ENCODE measurements around the gene FNDC3B. TPM values are rescaled to one million over a fixed set of nuclear protein-coding genes. Genes with fewer than 3 reads are reported as not detected.

FNDC3B gene
- total and polyA plus RNA-seq, 12 donors: 9.7 to 118 (median 85.0) TPM

- TF ChIP-seq, protein P1, sequence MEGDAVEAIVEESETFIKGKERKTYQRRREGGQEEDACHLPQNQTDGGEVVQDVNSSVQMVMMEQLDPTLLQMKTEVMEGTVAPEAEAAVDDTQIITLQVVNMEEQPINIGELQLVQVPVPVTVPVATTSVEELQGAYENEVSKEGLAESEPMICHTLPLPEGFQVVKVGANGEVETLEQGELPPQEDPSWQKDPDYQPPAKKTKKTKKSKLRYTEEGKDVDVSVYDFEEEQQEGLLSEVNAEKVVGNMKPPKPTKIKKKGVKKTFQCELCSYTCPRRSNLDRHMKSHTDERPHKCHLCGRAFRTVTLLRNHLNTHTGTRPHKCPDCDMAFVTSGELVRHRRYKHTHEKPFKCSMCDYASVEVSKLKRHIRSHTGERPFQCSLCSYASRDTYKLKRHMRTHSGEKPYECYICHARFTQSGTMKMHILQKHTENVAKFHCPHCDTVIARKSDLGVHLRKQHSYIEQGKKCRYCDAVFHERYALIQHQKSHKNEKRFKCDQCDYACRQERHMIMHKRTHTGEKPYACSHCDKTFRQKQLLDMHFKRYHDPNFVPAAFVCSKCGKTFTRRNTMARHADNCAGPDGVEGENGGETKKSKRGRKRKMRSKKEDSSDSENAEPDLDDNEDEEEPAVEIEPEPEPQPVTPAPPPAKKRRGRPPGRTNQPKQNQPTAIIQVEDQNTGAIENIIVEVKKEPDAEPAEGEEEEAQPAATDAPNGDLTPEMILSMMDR (IDR thresholded peaks at IDR 0.05): no peak
- Histone ChIP-seq H3K9me3 (no peaks in the 10 kb centered on the region), H3K4me3 (no peak overlapping the region), H3K4me1 (peaks cover 10 to 87% (median 62%) of the 10 kb centered on the region in 9 donors), H3K36me3 (peaks cover 0 to 83% (median 0%) of the 10 kb centered on the region in 9 donors), H3K27ac (peak overlapping the region; percentile 44 to 84 (median 68)), H3K27me3 (no peaks in the 10 kb centered on the region)
- ATAC-seq (peak in 7 of 8 donors; percentile 47 to 84 (median 67)), DNase-seq (no peak)
- intact Hi-C loops (cut with DNase I): loop anchor here in 4 of 10 donors (2.0 to 10.0 kb wide), 5 partner anchors 46 to 246 kb away; no protein-coding TSS in a partner anchor
- 32 to 52% methylated on average over 3 of the region's 3 CpGs for WGBS, 2 donors
Observed at GRCh38 chr3:172286548-172287148, 247.3 kb downstream of the FNDC3B start.

GRCh38 chr3:172287937-172288477, 248.6 kb downstream of the FNDC3B start:
- no peaks in the 10 kb centered on the region for H3K27me3 ChIP-seq
- DNase-seq (no peak), ATAC-seq (peak in 6 of 8 donors; percentile 28 to 92 (median 65))
- H3K4me1 ChIP-seq: peaks cover 12 to 89% (median 70%) of the 10 kb centered on the region in 9 donors
- intact Hi-C loops (cut with DNase I): loop anchor here in 4 of 10 donors (2.0 to 10.0 kb wide), 5 partner anchors 44 to 247 kb away; no protein-coding TSS in a partner anchor
- TF ChIP-seq, protein P1 (IDR thresholded peaks at IDR 0.05): no peak
- H3K4me3 ChIP-seq: no peak overlapping the region
- H3K27ac ChIP-seq: peak overlapping the region; percentile 44 to 84 (median 68)
- H3K9me3 ChIP-seq: no peaks in the 10 kb centered on the region
- WGBS, 2 donors: 58 to 62% methylated on average over 4 of the region's 4 CpGs
- peaks cover 0 to 87% (median 0%) of the 10 kb centered on the region in 9 donors for H3K36me3 ChIP-seq

DNA sequence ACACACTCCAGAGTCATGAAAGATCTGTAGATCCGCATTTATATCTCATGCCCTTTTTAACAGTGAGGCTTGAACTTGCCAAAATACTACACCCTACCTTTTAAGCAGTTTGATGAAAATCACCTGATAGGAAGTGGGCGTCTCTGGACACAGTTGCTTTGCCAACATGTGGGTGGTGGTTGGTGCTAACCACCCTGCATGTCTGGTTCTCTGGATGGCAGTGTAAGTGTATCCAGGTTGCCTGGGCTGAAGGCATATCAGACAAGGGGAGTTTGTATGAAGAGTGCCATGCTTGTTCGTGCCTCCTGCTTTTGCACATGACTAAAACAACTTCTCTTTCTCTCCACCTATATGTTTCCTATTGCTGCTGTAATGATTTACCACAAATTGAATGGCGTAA, 249.3 kb downstream of the FNDC3B start:
- intact Hi-C loops (cut with DNase I): loop anchor here in 4 of 10 donors (5.0 to 10.0 kb wide), 4 partner anchors 44 to 244 kb away; no protein-coding TSS in a partner anchor
- WGBS, 2 donors: 70 to 76% methylated on average over 4 of the region's 4 CpGs
- no peak overlapping the region for H3K4me3 ChIP-seq
- H3K4me1 ChIP-seq: peaks cover 14 to 90% (median 65%) of the 10 kb centered on the region in 9 donors
- H3K9me3 ChIP-seq: peaks cover 0 to 2% (median 0%) of the 10 kb centered on the region in 11 donors
- H3K36me3 ChIP-seq: peaks cover 0 to 92% (median 0%) of the 10 kb centered on the region in 9 donors
- ATAC-seq (no peak), DNase-seq (no peak)
- no peaks in the 10 kb centered on the region for H3K27me3 ChIP-seq
- peak overlapping the region; percentile 40 to 84 (median 68) for H3K27ac ChIP-seq
- TF ChIP-seq, protein P1 (IDR thresholded peaks at IDR 0.05): no peak

GRCh38 chr3:172289583-172289982, 250.2 kb downstream of the FNDC3B start:
- H3K36me3 ChIP-seq: peaks cover 0 to 97% (median 5%) of the 10 kb centered on the region in 9 donors

More at GRCh38 chr3:172289583-172289982, 250.2 kb downstream of the FNDC3B start:
- no peaks in the 10 kb centered on the region for H3K27me3 ChIP-seq
- intact Hi-C loops (cut with DNase I): loop anchor here in 4 of 10 donors (5.0 to 10.0 kb wide), 4 partner anchors 43 to 245 kb away; no protein-coding TSS in a partner anchor
- ATAC-seq: peak in 7 of 8 donors; percentile 38 to 75 (median 55)
- TF ChIP-seq, protein P1 (IDR thresholded peaks at IDR 0.05): peak; percentile 25 to 70 (median 57)
- H3K4me3 ChIP-seq: peak overlapping the region in 2 of 10 donors; percentile 15 to 17
- DNase-seq: peak; percentile 39 to 51
- H3K9me3 ChIP-seq: peaks cover 0 to 12% (median 0%) of the 10 kb centered on the region in 11 donors
- H3K27ac ChIP-seq: peak overlapping the region; percentile 40 to 84 (median 68)
- 58 to 75% methylated on average over 6 of the region's 6 CpGs for WGBS, 2 donors
- H3K4me1 ChIP-seq: peaks cover 14 to 84% (median 60%) of the 10 kb centered on the region in 9 donors

Measured in heart right ventricle (tissue), 16 donors.